Stomach (tissue), 4 donors: ENCODE data around the gene ADCY5.

Experiments
- EP300 ChIP-seq: sonication (generic); formaldehyde crosslinking; IDR thresholded peaks from one replicate; pipeline ENCODE4 v1.6.1; 2017; ENCODE audit warnings: antibody characterized with exemption
- POLR2A ChIP-seq, 4 donors: fragments of 450-650 bp; IDR thresholded peaks; one replicate each; pipeline ENCODE4 v1.6.1; 2016; ENCODE audit warnings: antibody characterized with exemption in 4 of 4, control low read depth in 2 of 4, mild to moderate bottlenecking in 1 of 4, moderate library complexity in 1 of 4
- POLR2AphosphoS5 ChIP-seq, 3 donors: sonication (generic); formaldehyde crosslinking; IDR thresholded peaks; one replicate each; pipeline ENCODE4 v1.6.1; 2016; ENCODE audit warnings: antibody characterized with exemption in 3 of 3
- TF ChIP-seq, protein P1 (sequence below), 7 experiments: fragments of 450-650 bp in 4 of 7; fragments of 200-600 bp in 3 of 7; sonication (generic) in 3 of 7; IDR thresholded peaks; one replicate each; pipeline ENCODE4 v1.5.1; 2016 to 2019; ENCODE audit warnings: antibody characterized with exemption in 7 of 7, control low read depth in 2 of 7, mild to moderate bottlenecking in 1 of 7

DNA sequence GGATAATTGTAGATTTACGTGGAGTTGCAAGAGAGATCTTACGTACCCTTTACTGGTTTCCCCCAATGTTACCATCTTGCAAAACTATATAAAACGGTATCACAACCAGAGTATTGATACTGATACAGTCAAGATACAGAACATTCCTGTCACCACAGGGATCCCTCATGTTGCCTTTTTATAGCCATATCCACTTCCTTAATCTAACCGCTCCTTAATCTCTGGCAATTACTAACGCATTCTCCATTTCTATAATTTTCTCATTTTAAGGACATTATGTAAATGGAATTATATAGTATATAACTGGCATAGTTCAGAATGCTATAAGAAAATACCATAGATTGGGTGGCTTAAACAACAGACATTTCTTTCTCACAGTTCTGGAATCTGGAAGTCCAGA is 186.0 kb downstream of the ADCY5 start:
- TF ChIP-seq POLR2A (IDR thresholded peaks at IDR 0.05) (no peak), POLR2AphosphoS5 (IDR thresholded peaks at IDR 0.05) (no peak), EP300 (no peak)
- TF ChIP-seq, protein P1, sequence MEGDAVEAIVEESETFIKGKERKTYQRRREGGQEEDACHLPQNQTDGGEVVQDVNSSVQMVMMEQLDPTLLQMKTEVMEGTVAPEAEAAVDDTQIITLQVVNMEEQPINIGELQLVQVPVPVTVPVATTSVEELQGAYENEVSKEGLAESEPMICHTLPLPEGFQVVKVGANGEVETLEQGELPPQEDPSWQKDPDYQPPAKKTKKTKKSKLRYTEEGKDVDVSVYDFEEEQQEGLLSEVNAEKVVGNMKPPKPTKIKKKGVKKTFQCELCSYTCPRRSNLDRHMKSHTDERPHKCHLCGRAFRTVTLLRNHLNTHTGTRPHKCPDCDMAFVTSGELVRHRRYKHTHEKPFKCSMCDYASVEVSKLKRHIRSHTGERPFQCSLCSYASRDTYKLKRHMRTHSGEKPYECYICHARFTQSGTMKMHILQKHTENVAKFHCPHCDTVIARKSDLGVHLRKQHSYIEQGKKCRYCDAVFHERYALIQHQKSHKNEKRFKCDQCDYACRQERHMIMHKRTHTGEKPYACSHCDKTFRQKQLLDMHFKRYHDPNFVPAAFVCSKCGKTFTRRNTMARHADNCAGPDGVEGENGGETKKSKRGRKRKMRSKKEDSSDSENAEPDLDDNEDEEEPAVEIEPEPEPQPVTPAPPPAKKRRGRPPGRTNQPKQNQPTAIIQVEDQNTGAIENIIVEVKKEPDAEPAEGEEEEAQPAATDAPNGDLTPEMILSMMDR (IDR thresholded peaks at IDR 0.05) = no peak
